ENCODE results near the gene TEX26.

The TEX26 gene

DNA sequence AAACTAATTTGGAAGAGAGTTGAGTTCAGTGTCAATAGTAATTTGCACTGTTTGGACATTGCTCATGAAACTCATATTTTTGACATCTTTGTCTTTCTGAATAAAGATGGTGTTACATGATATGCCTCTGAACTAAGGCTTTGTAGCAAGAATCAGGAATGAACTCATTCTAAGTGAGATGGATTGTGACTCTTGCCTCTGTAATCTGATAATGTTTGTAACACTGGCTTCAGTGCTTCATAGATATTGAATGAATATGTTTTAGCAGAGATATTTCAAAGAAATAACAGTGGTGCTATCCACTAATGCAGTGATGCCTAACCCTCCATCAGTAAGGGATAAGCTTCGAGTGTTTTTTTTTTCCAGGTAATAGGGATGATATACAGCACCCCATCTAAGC, 32.9 kb downstream of the TEX26 start:
- H3K27me3 ChIP-seq (ENCODE audit: low read length): no peaks in the 10 kb centered on the region
- no peak overlapping the region for H2AFZ ChIP-seq (ENCODE audit: low read depth, low read length, severe bottlenecking)
- no peaks in the 10 kb centered on the region for H4K20me1 ChIP-seq (ENCODE audit: low read depth, low read length)
- H3K9me2 ChIP-seq (replicated peaks; ENCODE audit: insufficient read depth, low read length): no peaks in the 10 kb centered on the region
- H3K9ac ChIP-seq (ENCODE audit: low read length): no peak overlapping the region
- no peak overlapping the region for H3K4me3 ChIP-seq (ENCODE audit: insufficient read depth, low read length, poor library complexity, severe bottlenecking)
- no peak overlapping the region for H3K27ac ChIP-seq (ENCODE audit: low read depth, low read length)
- H3K9me3 ChIP-seq (ENCODE audit: insufficient read depth, low read length): no peaks in the 10 kb centered on the region
- no peak for TF ChIP-seq EZH2phosphoT487 (conservative IDR thresholded peaks at IDR 0.05; ENCODE audit: low read length)
- TF ChIP-seq, protein P1, sequence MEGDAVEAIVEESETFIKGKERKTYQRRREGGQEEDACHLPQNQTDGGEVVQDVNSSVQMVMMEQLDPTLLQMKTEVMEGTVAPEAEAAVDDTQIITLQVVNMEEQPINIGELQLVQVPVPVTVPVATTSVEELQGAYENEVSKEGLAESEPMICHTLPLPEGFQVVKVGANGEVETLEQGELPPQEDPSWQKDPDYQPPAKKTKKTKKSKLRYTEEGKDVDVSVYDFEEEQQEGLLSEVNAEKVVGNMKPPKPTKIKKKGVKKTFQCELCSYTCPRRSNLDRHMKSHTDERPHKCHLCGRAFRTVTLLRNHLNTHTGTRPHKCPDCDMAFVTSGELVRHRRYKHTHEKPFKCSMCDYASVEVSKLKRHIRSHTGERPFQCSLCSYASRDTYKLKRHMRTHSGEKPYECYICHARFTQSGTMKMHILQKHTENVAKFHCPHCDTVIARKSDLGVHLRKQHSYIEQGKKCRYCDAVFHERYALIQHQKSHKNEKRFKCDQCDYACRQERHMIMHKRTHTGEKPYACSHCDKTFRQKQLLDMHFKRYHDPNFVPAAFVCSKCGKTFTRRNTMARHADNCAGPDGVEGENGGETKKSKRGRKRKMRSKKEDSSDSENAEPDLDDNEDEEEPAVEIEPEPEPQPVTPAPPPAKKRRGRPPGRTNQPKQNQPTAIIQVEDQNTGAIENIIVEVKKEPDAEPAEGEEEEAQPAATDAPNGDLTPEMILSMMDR (IDR thresholded peaks at IDR 0.05; ENCODE audit: insufficient read depth, low read length, poor library complexity, severe bottlenecking): no peak
- H3K79me2 ChIP-seq (ENCODE audit: insufficient read depth, low read length): no peaks in the 10 kb centered on the region
- no peaks in the 10 kb centered on the region for H3K36me3 ChIP-seq (ENCODE audit: low read length)
- H3F3A ChIP-seq (ENCODE audit: insufficient read depth): no peaks in the 10 kb centered on the region
- no peak overlapping the region for H3K4me2 ChIP-seq (ENCODE audit: low read depth, low read length, poor library complexity, severe bottlenecking)

DNA sequence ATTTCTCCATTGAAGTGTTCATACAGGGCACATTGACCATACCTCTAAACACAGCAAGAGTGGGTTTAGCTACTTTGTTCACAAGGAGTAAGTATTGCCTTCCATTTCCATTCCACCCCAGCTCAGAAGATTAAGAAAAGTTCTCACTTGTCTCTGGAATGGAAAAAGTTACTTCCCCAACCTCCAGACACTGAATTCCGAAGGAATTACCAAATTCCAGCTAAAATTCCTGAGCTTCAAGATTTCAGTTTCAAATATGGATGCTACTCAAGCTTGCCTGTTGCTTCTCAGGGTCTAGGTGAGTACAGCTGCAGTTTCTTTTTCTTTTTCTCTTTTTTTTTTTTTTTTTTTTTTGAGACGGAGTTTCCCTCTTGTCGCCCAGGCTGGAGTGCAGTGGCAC, 33.6 kb downstream of the TEX26 start:
- Histone ChIP-seq H3K27ac (ENCODE audit: low read depth, low read length) (no peak overlapping the region), H3F3A (ENCODE audit: insufficient read depth) (no peaks in the 10 kb centered on the region), H3K9ac (ENCODE audit: low read length) (no peak overlapping the region), H3K36me3 (ENCODE audit: low read length) (no peaks in the 10 kb centered on the region), H3K4me3 (ENCODE audit: insufficient read depth, low read length, poor library complexity, severe bottlenecking) (no peak overlapping the region), H4K20me1 (ENCODE audit: low read depth, low read length) (no peaks in the 10 kb centered on the region), H3K4me2 (ENCODE audit: low read depth, low read length, poor library complexity, severe bottlenecking) (no peak overlapping the region), H3K79me2 (ENCODE audit: insufficient read depth, low read length) (no peaks in the 10 kb centered on the region), H3K9me3 (ENCODE audit: insufficient read depth, low read length) (no peaks in the 10 kb centered on the region), H3K9me2 (replicated peaks; ENCODE audit: insufficient read depth, low read length) (no peaks in the 10 kb centered on the region), H3K27me3 (ENCODE audit: low read length) (no peaks in the 10 kb centered on the region), H2AFZ (ENCODE audit: low read depth, low read length, severe bottlenecking) (no peak overlapping the region)
- no peak for TF ChIP-seq EZH2phosphoT487 (conservative IDR thresholded peaks at IDR 0.05; ENCODE audit: low read length)
- TF ChIP-seq, protein P1 (IDR thresholded peaks at IDR 0.05; ENCODE audit: insufficient read depth, low read length, poor library complexity, severe bottlenecking): no peak

DNA sequence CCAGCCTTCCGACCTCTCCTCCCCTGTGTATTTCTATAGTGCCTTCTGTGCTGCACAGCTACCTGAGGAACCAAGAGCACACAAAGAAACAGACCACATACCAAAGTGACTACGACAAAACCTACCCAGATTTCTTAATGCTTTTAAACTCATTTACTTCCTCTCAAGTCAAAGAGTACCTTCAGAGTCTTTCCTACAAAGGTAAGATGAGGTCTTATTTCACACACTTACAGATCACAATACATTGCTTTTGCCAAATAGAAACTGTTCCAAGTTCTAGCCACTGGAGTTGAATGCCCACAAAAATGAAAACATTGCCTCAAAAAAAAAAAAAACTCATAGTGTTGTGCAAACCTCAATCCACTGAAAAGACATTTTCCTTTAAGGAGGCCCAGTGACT, 36.4 kb downstream of the TEX26 start:
- TF ChIP-seq, protein P1 (IDR thresholded peaks at IDR 0.05; ENCODE audit: insufficient read depth, low read length, poor library complexity, severe bottlenecking): no peak
- TF ChIP-seq EZH2phosphoT487 (conservative IDR thresholded peaks at IDR 0.05; ENCODE audit: low read length): no peak

More for the DNA sequence above, 36.4 kb downstream of the TEX26 start:
- H3K36me3 ChIP-seq (ENCODE audit: low read length): no peaks in the 10 kb centered on the region
- no peaks in the 10 kb centered on the region for H3K9me3 ChIP-seq (ENCODE audit: insufficient read depth, low read length)
- no peak overlapping the region for H3K4me2 ChIP-seq (ENCODE audit: low read depth, low read length, poor library complexity, severe bottlenecking)
- no peak overlapping the region for H3K27ac ChIP-seq (ENCODE audit: low read depth, low read length)
- no peaks in the 10 kb centered on the region for H3F3A ChIP-seq (ENCODE audit: insufficient read depth)
- no peaks in the 10 kb centered on the region for H3K79me2 ChIP-seq (ENCODE audit: insufficient read depth, low read length)
- H3K9me2 ChIP-seq (replicated peaks; ENCODE audit: insufficient read depth, low read length): no peaks in the 10 kb centered on the region
- no peaks in the 10 kb centered on the region for H4K20me1 ChIP-seq (ENCODE audit: low read depth, low read length)
- H2AFZ ChIP-seq (ENCODE audit: low read depth, low read length, severe bottlenecking): no peak overlapping the region
- H3K4me3 ChIP-seq (ENCODE audit: insufficient read depth, low read length, poor library complexity, severe bottlenecking): no peak overlapping the region
- H3K9ac ChIP-seq (ENCODE audit: low read length): no peak overlapping the region
- no peaks in the 10 kb centered on the region for H3K27me3 ChIP-seq (ENCODE audit: low read length)
